ENCODE data around the gene NID1. TPM values are rescaled to one million over a fixed set of nuclear protein-coding genes. Genes with fewer than 3 reads are reported as not detected.
"Not testable (repeated sequence)": the region's sequence is repeated elsewhere in the genome, so short reads cannot be mapped to it uniquely, and the experiment has no call there.

The NID1 gene
- polyA plus RNA-seq, 1 donor, result 230 TPM

- DNase-seq (ENCODE audit: low read depth), result no peak
Measured at GRCh38 chr1:235935235-235936225, 129.4 kb downstream of the NID1 start.

DNA sequence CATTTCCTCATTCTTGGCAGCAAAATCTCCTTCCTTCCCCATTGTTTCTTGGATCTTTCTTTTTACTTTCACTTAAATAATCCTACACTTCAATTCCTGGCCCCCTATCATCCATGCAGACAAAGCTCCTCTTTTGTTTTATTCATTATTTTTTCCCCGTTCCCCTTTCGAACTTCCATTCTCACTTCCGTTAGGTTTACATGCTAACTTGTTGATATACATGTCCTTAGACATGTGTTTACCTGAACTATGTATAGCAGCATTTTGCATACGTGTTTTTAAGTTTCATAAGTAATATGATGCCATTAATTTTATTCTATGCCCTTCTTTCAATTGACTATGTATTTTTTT, 131.1 kb downstream of the NID1 start:
- DNase-seq (ENCODE audit: low read depth), result no peak

GRCh38 chr1:235933017-235933765, 131.7 kb downstream of the NID1 start:
- no peak for DNase-seq (ENCODE audit: low read depth)

GRCh38 chr1:235932090-235932510, 132.8 kb downstream of the NID1 start:
- DNase-seq (ENCODE audit: low read depth), result no peak

DNA sequence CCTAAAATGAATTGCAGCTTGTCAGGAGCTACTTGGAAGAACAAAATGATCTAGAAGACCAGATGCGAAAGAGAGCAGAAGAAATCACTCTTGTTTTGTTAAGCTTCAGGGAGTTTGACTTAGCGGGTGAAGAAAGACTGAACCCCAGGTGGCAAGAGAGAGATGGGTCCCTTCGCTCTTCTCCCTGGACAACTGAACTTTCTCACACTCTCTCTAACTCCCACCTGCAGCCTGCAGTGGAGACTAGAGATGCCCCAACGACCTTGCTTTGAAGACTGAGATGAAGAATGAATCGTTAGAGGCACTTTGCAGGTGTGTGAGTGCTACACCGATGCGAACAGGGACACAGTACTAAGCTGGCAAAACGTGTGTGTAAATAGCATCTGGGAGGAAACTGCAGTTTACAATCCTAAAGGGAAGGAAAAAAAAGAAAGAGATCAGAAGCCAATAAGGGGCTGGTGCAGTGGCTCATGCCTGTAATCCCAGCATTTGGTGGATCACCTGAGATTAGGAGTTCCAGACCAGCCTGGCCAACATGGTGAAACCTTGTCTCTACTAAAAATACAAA, 133.6 kb downstream of the NID1 start:
- DNase-seq (ENCODE audit: low read depth), result no peak

DNA sequence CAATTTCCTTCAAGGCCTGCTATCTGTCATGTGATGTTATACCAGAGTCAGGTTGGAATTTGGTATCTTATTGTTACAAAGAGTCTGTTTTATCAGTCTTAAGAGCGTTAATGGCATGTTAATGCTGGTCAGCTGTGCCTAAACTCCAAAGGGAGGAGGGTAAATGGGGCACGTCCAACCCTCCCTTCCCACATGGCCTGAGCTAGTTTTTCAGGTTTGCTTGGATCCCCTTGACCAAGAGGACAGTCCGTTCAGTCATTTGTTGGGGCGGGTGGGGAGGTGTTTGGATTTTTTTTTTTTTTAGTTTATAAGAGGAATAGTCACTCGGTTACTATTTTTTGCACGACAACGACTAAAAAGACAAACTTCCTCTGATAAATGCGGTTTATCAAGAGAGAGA, 134.3 kb downstream of the NID1 start:
- no peak for DNase-seq (ENCODE audit: low read depth)

GRCh38 chr1:235929216-235929615, 135.7 kb downstream of the NID1 start:
- DNase-seq (ENCODE audit: low read depth), result no peak

- DNase-seq (ENCODE audit: low read depth), result no peak
Measured at GRCh38 chr1:235928197-235928596, 136.7 kb downstream of the NID1 start.

DNA sequence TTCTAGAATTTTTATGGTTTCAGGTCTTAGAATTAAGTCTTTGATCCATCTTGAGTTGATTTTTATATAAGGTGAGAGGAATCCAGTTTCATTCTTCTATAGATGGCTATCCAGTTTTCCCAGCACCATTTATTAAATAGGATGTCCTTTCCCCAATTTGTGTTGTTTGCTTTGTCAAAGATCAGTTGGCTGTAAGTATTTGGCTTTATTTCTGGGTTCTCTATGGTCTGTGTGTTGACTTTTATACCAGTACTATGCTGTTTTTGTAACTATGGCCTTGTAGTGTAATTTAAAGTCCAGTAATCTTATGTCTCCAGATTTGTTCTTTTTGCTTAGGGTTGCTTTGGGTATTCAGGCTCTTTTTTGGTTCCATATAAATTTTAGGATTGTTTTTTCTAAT, 137.3 kb downstream of the NID1 start:
- not testable (repeated sequence) for DNase-seq (ENCODE audit: low read depth)

Other genes with a start within 250 kb of the NID1 start
- 5.3 TPM for gene LYST, start 198.2 kb downstream of the NID1 start, polyA plus RNA-seq (ENCODE audit: insufficient read length)
- gene GPR137B, start 77.4 kb upstream of the NID1 start, polyA plus RNA-seq (ENCODE audit: insufficient read length), result 3.7 TPM
- gene ERO1B, start 216.9 kb upstream of the NID1 start, polyA plus RNA-seq (ENCODE audit: insufficient read length), result 3.0 TPM